ENCODE measurements around the gene MTMR10. TPM values are rescaled to one million over a fixed set of nuclear protein-coding genes. Genes with fewer than 3 reads are reported as not detected.

The MTMR10 gene
- total and polyA plus RNA-seq, 4 donors: 28.6 to 43.4 (median 35.2) TPM

GRCh38 chr15:30941520-30941919 is 49.9 kb downstream of the MTMR10 start:
- DNase-seq (ENCODE audit: low read depth in 4 of 6, low spot score in 6 of 6): no peak
- no peaks in the 10 kb centered on the region for H3K9me3 ChIP-seq (ENCODE audit: control insufficient read depth, insufficient read depth, low read length)
- no peak overlapping the region for H3K27ac ChIP-seq (ENCODE audit: low read depth, low read length)
- no peak overlapping the region for H3K4me3 ChIP-seq (ENCODE audit: low read depth, low read length)
- H3K4me1 ChIP-seq (ENCODE audit: control insufficient read depth, insufficient read depth, low read length): no peaks in the 10 kb centered on the region
- H3K27me3 ChIP-seq (ENCODE audit: control insufficient read depth, insufficient read depth, low read length): no peaks in the 10 kb centered on the region
- peaks cover 49% of the 10 kb centered on the region for H3K36me3 ChIP-seq (ENCODE audit: control insufficient read depth, insufficient read depth, low read length)
- WGBS (ENCODE audit: insufficient coverage): 87% methylated on average over 14 of the region's 15 CpGs

GRCh38 chr15:30940359-30940758 is 51.1 kb downstream of the MTMR10 start:
- Histone ChIP-seq H3K36me3 (ENCODE audit: control insufficient read depth, insufficient read depth, low read length) (peaks cover 39% of the 10 kb centered on the region), H3K4me3 (ENCODE audit: low read depth, low read length) (no peak overlapping the region), H3K27ac (ENCODE audit: low read depth, low read length) (no peak overlapping the region), H3K9me3 (ENCODE audit: control insufficient read depth, insufficient read depth, low read length) (no peaks in the 10 kb centered on the region), H3K4me1 (ENCODE audit: control insufficient read depth, insufficient read depth, low read length) (no peaks in the 10 kb centered on the region), H3K27me3 (ENCODE audit: control insufficient read depth, insufficient read depth, low read length) (no peaks in the 10 kb centered on the region)
- DNase-seq (ENCODE audit: low read depth in 4 of 6, low spot score in 6 of 6): no peak
- 90% methylated on average over 2 of the region's 4 CpGs for WGBS (ENCODE audit: insufficient coverage)

- DNase-seq (ENCODE audit: low read depth in 4 of 6, low spot score in 6 of 6): no peak
- H3K27me3 ChIP-seq (ENCODE audit: control insufficient read depth, insufficient read depth, low read length): no peaks in the 10 kb centered on the region
- H3K4me3 ChIP-seq (ENCODE audit: low read depth, low read length): no peak overlapping the region
- no peaks in the 10 kb centered on the region for H3K9me3 ChIP-seq (ENCODE audit: control insufficient read depth, insufficient read depth, low read length)
- H3K27ac ChIP-seq (ENCODE audit: low read depth, low read length): no peak overlapping the region
- peaks cover 40% of the 10 kb centered on the region for H3K36me3 ChIP-seq (ENCODE audit: control insufficient read depth, insufficient read depth, low read length)
- H3K4me1 ChIP-seq (ENCODE audit: control insufficient read depth, insufficient read depth, low read length): no peaks in the 10 kb centered on the region
- WGBS (ENCODE audit: insufficient coverage): 100% methylated on average over 3 of the region's 7 CpGs
Measured at GRCh38 chr15:30939161-30939560, 52.3 kb downstream of the MTMR10 start.

- Histone ChIP-seq H3K4me1 (ENCODE audit: control insufficient read depth, insufficient read depth, low read length) (no peaks in the 10 kb centered on the region), H3K27ac (ENCODE audit: low read depth, low read length) (no peak overlapping the region), H3K9me3 (ENCODE audit: control insufficient read depth, insufficient read depth, low read length) (no peaks in the 10 kb centered on the region), H3K4me3 (ENCODE audit: low read depth, low read length) (no peak overlapping the region), H3K36me3 (ENCODE audit: control insufficient read depth, insufficient read depth, low read length) (peaks cover 43% of the 10 kb centered on the region), H3K27me3 (ENCODE audit: control insufficient read depth, insufficient read depth, low read length) (no peaks in the 10 kb centered on the region)
- DNase-seq (ENCODE audit: low read depth in 4 of 6, low spot score in 6 of 6): no peak
Measured at GRCh38 chr15:30933293-30933692, 58.1 kb downstream of the MTMR10 start.

GRCh38 chr15:30930422-30930821 is 61.0 kb downstream of the MTMR10 start:
- H3K9me3 ChIP-seq (ENCODE audit: control insufficient read depth, insufficient read depth, low read length): no peaks in the 10 kb centered on the region
- no peak for DNase-seq (ENCODE audit: low read depth in 4 of 6, low spot score in 6 of 6)
- H3K27me3 ChIP-seq (ENCODE audit: control insufficient read depth, insufficient read depth, low read length): no peaks in the 10 kb centered on the region
- H3K4me3 ChIP-seq (ENCODE audit: low read depth, low read length): no peak overlapping the region
- 96% methylated on average over 8 of the region's 8 CpGs for WGBS (ENCODE audit: insufficient coverage)
- no peaks in the 10 kb centered on the region for H3K4me1 ChIP-seq (ENCODE audit: control insufficient read depth, insufficient read depth, low read length)
- no peak overlapping the region for H3K27ac ChIP-seq (ENCODE audit: low read depth, low read length)
- peaks cover 60% of the 10 kb centered on the region for H3K36me3 ChIP-seq (ENCODE audit: control insufficient read depth, insufficient read depth, low read length)

GRCh38 chr15:30929982-30930381 is 61.4 kb downstream of the MTMR10 start:
- no peak for DNase-seq (ENCODE audit: low read depth in 4 of 6, low spot score in 6 of 6)
- Histone ChIP-seq H3K27ac (ENCODE audit: low read depth, low read length) (no peak overlapping the region), H3K4me1 (ENCODE audit: control insufficient read depth, insufficient read depth, low read length) (no peaks in the 10 kb centered on the region), H3K9me3 (ENCODE audit: control insufficient read depth, insufficient read depth, low read length) (no peaks in the 10 kb centered on the region), H3K36me3 (ENCODE audit: control insufficient read depth, insufficient read depth, low read length) (peaks cover 61% of the 10 kb centered on the region), H3K4me3 (ENCODE audit: low read depth, low read length) (no peak overlapping the region), H3K27me3 (ENCODE audit: control insufficient read depth, insufficient read depth, low read length) (no peaks in the 10 kb centered on the region)
- WGBS (ENCODE audit: insufficient coverage): 100% methylated on average over 4 of the region's 4 CpGs

GRCh38 chr15:30929064-30929669 is 62.3 kb downstream of the MTMR10 start:
- Histone ChIP-seq H3K4me1 (ENCODE audit: control insufficient read depth, insufficient read depth, low read length) (peaks cover 4% of the 10 kb centered on the region), H3K4me3 (ENCODE audit: low read depth, low read length) (no peak overlapping the region), H3K27me3 (ENCODE audit: control insufficient read depth, insufficient read depth, low read length) (no peaks in the 10 kb centered on the region), H3K36me3 (ENCODE audit: control insufficient read depth, insufficient read depth, low read length) (peaks cover 63% of the 10 kb centered on the region), H3K27ac (ENCODE audit: low read depth, low read length) (no peak overlapping the region), H3K9me3 (ENCODE audit: control insufficient read depth, insufficient read depth, low read length) (no peaks in the 10 kb centered on the region)
- peak in 2 of 6 donors; percentile 19 to 47 for DNase-seq (ENCODE audit: low read depth in 4 of 6, low spot score in 6 of 6)
- 67% methylated on average over 7 of the region's 10 CpGs for WGBS (ENCODE audit: insufficient coverage)

GRCh38 chr15:30928076-30928475 is 63.4 kb downstream of the MTMR10 start:
- Histone ChIP-seq H3K4me1 (ENCODE audit: control insufficient read depth, insufficient read depth, low read length) (peaks cover 12% of the 10 kb centered on the region), H3K27ac (ENCODE audit: low read depth, low read length) (no peak overlapping the region), H3K9me3 (ENCODE audit: control insufficient read depth, insufficient read depth, low read length) (no peaks in the 10 kb centered on the region), H3K36me3 (ENCODE audit: control insufficient read depth, insufficient read depth, low read length) (peaks cover 64% of the 10 kb centered on the region), H3K4me3 (ENCODE audit: low read depth, low read length) (no peak overlapping the region), H3K27me3 (ENCODE audit: control insufficient read depth, insufficient read depth, low read length) (no peaks in the 10 kb centered on the region)
- no peak for DNase-seq (ENCODE audit: low read depth in 4 of 6, low spot score in 6 of 6)
- 77% methylated on average over 3 of the region's 5 CpGs for WGBS (ENCODE audit: insufficient coverage)

GRCh38 chr15:30927148-30927761 is 64.2 kb downstream of the MTMR10 start:
- H3K36me3 ChIP-seq (ENCODE audit: control insufficient read depth, insufficient read depth, low read length): peaks cover 64% of the 10 kb centered on the region
- WGBS (ENCODE audit: insufficient coverage): 91% methylated on average over 7 of the region's 7 CpGs
- peaks cover 18% of the 10 kb centered on the region for H3K4me1 ChIP-seq (ENCODE audit: control insufficient read depth, insufficient read depth, low read length)
- no peak overlapping the region for H3K4me3 ChIP-seq (ENCODE audit: low read depth, low read length)
- no peak overlapping the region for H3K27ac ChIP-seq (ENCODE audit: low read depth, low read length)
- no peaks in the 10 kb centered on the region for H3K27me3 ChIP-seq (ENCODE audit: control insufficient read depth, insufficient read depth, low read length)
- DNase-seq (ENCODE audit: low read depth in 4 of 6, low spot score in 6 of 6): no peak
- H3K9me3 ChIP-seq (ENCODE audit: control insufficient read depth, insufficient read depth, low read length): no peaks in the 10 kb centered on the region

- H3K36me3 ChIP-seq (ENCODE audit: control insufficient read depth, insufficient read depth, low read length): peaks cover 64% of the 10 kb centered on the region
Measured at GRCh38 chr15:30926161-30926560, 65.3 kb downstream of the MTMR10 start.

More at GRCh38 chr15:30926161-30926560, 65.3 kb downstream of the MTMR10 start:
- no peak for DNase-seq (ENCODE audit: low read depth in 4 of 6, low spot score in 6 of 6)
- Histone ChIP-seq H3K4me3 (ENCODE audit: low read depth, low read length) (no peak overlapping the region), H3K4me1 (ENCODE audit: control insufficient read depth, insufficient read depth, low read length) (peaks cover 27% of the 10 kb centered on the region), H3K27me3 (ENCODE audit: control insufficient read depth, insufficient read depth, low read length) (no peaks in the 10 kb centered on the region), H3K9me3 (ENCODE audit: control insufficient read depth, insufficient read depth, low read length) (no peaks in the 10 kb centered on the region), H3K27ac (ENCODE audit: low read depth, low read length) (no peak overlapping the region)
- WGBS (ENCODE audit: insufficient coverage): 100% methylated on average over 6 of the region's 8 CpGs
